HEK293T (cell line): Measurements from ENCODE around the gene TSC1.

Source experiments
- BHLHE40 ChIP-seq: fragments of 450-650 bp; IDR thresholded peaks from 2 replicates; pipeline ENCODE4 v1.6.1; 2016; ENCODE audit warnings: mild to moderate bottlenecking, moderate library complexity, borderline replicate concordance
- ELF4 ChIP-seq: fragments of 450-650 bp; IDR thresholded peaks from 2 replicates; pipeline ENCODE4 v1.6.1; 2017; ENCODE audit warnings: antibody characterized with exemption
- FOXK2 ChIP-seq: fragments of 450-650 bp; IDR thresholded peaks from 2 replicates; pipeline ENCODE4 v1.6.1; 2016; ENCODE audit warnings: mild to moderate bottlenecking
- NFRKB ChIP-seq: fragments of 450-650 bp; IDR thresholded peaks from 2 replicates; pipeline ENCODE4 v1.6.1; 2016; ENCODE audit warnings: mild to moderate bottlenecking, moderate library complexity
- SP1 ChIP-seq: fragments of 450-650 bp; IDR thresholded peaks from 2 replicates; pipeline ENCODE4 v1.6.1; 2017
- SUZ12 ChIP-seq: fragments of 450-650 bp; IDR thresholded peaks from 2 replicates; pipeline ENCODE4 v1.6.1; 2016; ENCODE audit warnings: mild to moderate bottlenecking
- ZNF384 ChIP-seq: fragments of 450-650 bp; IDR thresholded peaks from 2 replicates; pipeline ENCODE4 v1.6.1; 2016

- TF ChIP-seq SP1 (no peak), FOXK2 (no peak), SUZ12 (no peak), ELF4 (no peak), ZNF384 (no peak), BHLHE40 (no peak), NFRKB (no peak)
Observed at GRCh38 chr9:132985071-132985350, 40.6 kb upstream of the TSC1 start.
